OCI-LY7 (cell line): Measurements from ENCODE around the gene FOXO6.

Experiments
- CTCF ChIP-seq: fragments of 200-600 bp; sonication (generic); conservative IDR thresholded peaks from 2 replicates; pipeline ENCODE4 v1.5.1; 2014; ENCODE audit warnings: mild to moderate bottlenecking, antibody characterized with exemption, low read length, moderate library complexity, mixed read lengths
- EZH2phosphoT487 ChIP-seq: fragments of 200-600 bp; sonication (generic); IDR thresholded peaks from 2 replicates; pipeline ENCODE4 v1.6.1; 2018; ENCODE audit warnings: low read depth, borderline replicate concordance, mild to moderate bottlenecking, mixed run types, antibody characterized with exemption, low read length, moderate library complexity, mixed read lengths

- no peak for TF ChIP-seq CTCF
- no peak for TF ChIP-seq EZH2phosphoT487
Measured at GRCh38 chr1:41394959-41395956, 34.0 kb downstream of the FOXO6 start.
